ENCODE measurements around the gene ITPR1. TPM values are rescaled to one million over a fixed set of nuclear protein-coding genes. Genes with fewer than 3 reads are reported as not detected.

The ITPR1 gene
- total RNA-seq, 1 experiment from 2014 or later = 7.5 TPM

DNA sequence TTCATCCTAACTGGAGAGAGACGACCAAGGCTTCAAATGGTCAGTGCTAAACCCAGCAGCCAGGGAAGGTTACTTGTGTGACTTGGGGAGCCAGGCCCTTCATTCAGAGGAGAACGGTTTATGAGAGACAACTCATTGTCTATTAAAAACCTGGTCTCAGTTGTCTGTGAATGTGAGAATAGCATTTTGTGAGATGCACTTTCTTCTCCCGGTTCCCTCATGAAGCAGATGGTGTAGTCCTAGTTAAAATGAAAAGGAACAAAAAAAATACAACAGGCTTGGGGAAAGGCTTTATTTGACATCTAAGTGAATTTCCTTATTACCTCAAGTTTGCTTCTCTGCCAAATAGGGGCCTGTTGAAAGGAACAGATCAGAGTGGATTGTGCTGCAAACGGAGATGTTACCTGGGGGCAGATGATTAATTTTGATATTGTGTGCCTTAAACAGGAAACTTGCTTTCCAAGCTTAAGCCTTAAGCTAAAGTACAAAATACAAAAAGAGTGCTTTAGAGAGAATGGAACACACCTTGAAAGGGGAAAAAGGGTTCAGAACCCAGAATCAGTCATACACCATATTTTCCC lies 283.3 kb downstream of the ITPR1 start:
- peak; percentile 47 for DNase-seq (ENCODE audit: unreplicated experiment)
- CTCF ChIA-PET = interaction anchor here (0.6 to 1.2 kb wide), 2 partner anchors 34 to 283 kb away, joined by 3 read pairs; no protein-coding TSS in a partner anchor
- Mint-ChIP-seq H3K36me3 (ENCODE audit: insufficient read depth, unreplicated experiment) (no peaks in the 10 kb centered on the region), H3K9me3 (ENCODE audit: unreplicated experiment) (no peaks in the 10 kb centered on the region), H3K4me3 (ENCODE audit: unreplicated experiment) (no peak overlapping the region), H3K4me1 (ENCODE audit: insufficient read depth, unreplicated experiment) (peaks cover 11% of the 10 kb centered on the region), H3K27ac (ENCODE audit: low read depth, unreplicated experiment) (peak overlapping the region; percentile 80), H3K27me3 (ENCODE audit: insufficient read depth, unreplicated experiment) (no peaks in the 10 kb centered on the region)
- BruUV-seq (replicated peaks) = no TSS peak
- intact Hi-C loops (cut with micrococcal nuclease) = no loop called here
- POLR2A ChIA-PET = interaction anchor here (0.7 to 4.2 kb wide), 7 partner anchors 25 to 296 kb away, joined by 3 to 16 read pairs (median 5); partner anchors contain the start of gene BHLHE40
- TF ChIP-seq, protein P1, sequence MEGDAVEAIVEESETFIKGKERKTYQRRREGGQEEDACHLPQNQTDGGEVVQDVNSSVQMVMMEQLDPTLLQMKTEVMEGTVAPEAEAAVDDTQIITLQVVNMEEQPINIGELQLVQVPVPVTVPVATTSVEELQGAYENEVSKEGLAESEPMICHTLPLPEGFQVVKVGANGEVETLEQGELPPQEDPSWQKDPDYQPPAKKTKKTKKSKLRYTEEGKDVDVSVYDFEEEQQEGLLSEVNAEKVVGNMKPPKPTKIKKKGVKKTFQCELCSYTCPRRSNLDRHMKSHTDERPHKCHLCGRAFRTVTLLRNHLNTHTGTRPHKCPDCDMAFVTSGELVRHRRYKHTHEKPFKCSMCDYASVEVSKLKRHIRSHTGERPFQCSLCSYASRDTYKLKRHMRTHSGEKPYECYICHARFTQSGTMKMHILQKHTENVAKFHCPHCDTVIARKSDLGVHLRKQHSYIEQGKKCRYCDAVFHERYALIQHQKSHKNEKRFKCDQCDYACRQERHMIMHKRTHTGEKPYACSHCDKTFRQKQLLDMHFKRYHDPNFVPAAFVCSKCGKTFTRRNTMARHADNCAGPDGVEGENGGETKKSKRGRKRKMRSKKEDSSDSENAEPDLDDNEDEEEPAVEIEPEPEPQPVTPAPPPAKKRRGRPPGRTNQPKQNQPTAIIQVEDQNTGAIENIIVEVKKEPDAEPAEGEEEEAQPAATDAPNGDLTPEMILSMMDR (IDR thresholded peaks at IDR 0.05; ENCODE audit: unreplicated experiment) = no peak

DNA sequence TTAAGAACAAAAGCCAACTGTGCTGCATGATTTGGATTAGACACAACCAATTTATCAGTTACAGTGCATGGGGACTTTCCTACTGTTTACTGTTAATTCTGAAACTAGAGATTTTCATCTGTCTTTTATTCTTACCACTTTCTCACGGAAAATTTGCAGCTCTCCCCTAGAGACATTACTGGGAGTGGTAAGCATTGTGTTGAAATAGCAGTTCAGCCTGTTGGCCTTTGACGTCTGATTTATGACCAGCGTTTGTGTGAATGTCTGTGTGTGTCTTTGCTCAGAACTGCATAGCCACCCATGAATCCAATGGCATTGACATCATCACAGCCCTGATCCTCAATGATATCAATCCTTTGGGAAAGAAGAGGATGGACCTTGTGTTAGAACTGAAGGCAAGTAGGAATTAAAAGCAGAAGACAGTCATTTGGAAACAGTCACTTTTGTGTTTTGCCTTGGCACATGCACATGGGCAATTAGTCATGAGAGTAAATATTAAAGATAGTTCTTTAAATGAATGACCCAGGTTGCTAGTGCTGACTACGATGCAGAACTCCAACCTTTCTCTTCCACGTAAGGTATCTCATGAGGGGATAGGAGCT lies 283.9 kb downstream of the ITPR1 start:
- CTCF ChIA-PET = interaction anchor here (0.7 to 1.2 kb wide), 5 partner anchors 8 to 282 kb away, joined by 3 to 5 read pairs (median 3); no protein-coding TSS in a partner anchor
- Mint-ChIP-seq H3K27me3 (ENCODE audit: insufficient read depth, unreplicated experiment) (no peaks in the 10 kb centered on the region), H3K9me3 (ENCODE audit: unreplicated experiment) (no peaks in the 10 kb centered on the region), H3K36me3 (ENCODE audit: insufficient read depth, unreplicated experiment) (no peaks in the 10 kb centered on the region), H3K27ac (ENCODE audit: low read depth, unreplicated experiment) (peak overlapping the region; percentile 80), H3K4me3 (ENCODE audit: unreplicated experiment) (no peak overlapping the region), H3K4me1 (ENCODE audit: insufficient read depth, unreplicated experiment) (peaks cover 11% of the 10 kb centered on the region)
- intact Hi-C loops (cut with micrococcal nuclease) = no loop called here
- TF ChIP-seq, protein P1 (IDR thresholded peaks at IDR 0.05; ENCODE audit: unreplicated experiment) = no peak
- POLR2A ChIA-PET = interaction anchor here (0.5 to 4.2 kb wide), 10 partner anchors 11 to 295 kb away, joined by 3 to 16 read pairs (median 4); partner anchors contain the start of gene BHLHE40
- BruUV-seq (replicated peaks) = no TSS peak
- DNase-seq (ENCODE audit: unreplicated experiment) = peak; percentile 79

DNA sequence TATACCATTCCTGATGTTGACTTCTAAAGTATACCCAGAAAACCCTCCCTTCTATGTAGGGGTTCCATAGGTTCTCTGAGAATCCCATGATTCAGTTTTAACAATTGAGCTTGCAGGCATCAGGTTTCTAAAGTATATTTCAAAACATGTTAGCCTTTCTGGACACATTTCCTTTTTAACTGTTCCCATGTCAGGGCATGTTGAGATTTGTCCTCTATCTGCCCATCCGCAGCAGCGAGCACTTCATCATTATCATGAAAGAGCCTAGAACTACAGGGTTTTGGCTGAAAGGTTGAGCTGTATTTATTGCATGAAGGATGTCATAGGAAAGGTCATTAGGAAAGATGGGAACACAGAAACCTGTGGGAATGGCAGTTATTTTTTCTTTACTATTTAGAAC lies 285.0 kb downstream of the ITPR1 start:
- POLR2A ChIA-PET = interaction anchor here (0.7 to 4.2 kb wide), 9 partner anchors 12 to 200 kb away, joined by 3 to 16 read pairs (median 5); partner anchors contain the start of gene BHLHE40
- no peaks in the 10 kb centered on the region for H3K36me3 Mint-ChIP-seq (ENCODE audit: insufficient read depth, unreplicated experiment)
- BruUV-seq (replicated peaks) = no TSS peak
- CTCF ChIA-PET = interaction anchor here (0.8 to 1.4 kb wide), 4 partner anchors 55 to 198 kb away, joined by 3 to 5 read pairs (median 4); no protein-coding TSS in a partner anchor
- no peaks in the 10 kb centered on the region for H3K27me3 Mint-ChIP-seq (ENCODE audit: insufficient read depth, unreplicated experiment)
- peaks cover 11% of the 10 kb centered on the region for H3K4me1 Mint-ChIP-seq (ENCODE audit: insufficient read depth, unreplicated experiment)
- peak overlapping the region; percentile 80 for H3K27ac Mint-ChIP-seq (ENCODE audit: low read depth, unreplicated experiment)
- intact Hi-C loops (cut with micrococcal nuclease) = no loop called here
- no peak overlapping the region for H3K4me3 Mint-ChIP-seq (ENCODE audit: unreplicated experiment)
- no peaks in the 10 kb centered on the region for H3K9me3 Mint-ChIP-seq (ENCODE audit: unreplicated experiment)
- peak; percentile 72 for DNase-seq (ENCODE audit: unreplicated experiment)
- TF ChIP-seq, protein P1 (IDR thresholded peaks at IDR 0.05; ENCODE audit: unreplicated experiment) = no peak

DNA sequence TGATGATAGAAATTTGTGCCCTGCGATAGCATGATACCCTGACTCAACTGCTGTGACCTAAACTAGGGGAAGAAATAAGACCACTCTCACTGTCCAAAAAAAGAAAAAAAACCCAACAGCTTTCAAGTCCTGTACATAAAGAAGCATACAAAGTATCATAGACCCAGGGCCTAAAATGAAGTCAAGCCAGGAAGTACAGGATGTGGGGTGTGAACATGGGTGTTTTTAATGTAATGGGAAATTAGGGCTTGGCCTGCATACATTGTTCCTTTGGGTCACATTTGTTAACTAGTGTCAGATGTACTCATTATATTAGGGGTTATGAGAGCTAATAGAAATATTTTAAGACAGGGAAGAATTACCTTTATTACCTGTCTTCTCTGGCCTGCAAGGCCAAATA lies 285.6 kb downstream of the ITPR1 start:
- peaks cover 11% of the 10 kb centered on the region for H3K4me1 Mint-ChIP-seq (ENCODE audit: insufficient read depth, unreplicated experiment)
- no peaks in the 10 kb centered on the region for H3K36me3 Mint-ChIP-seq (ENCODE audit: insufficient read depth, unreplicated experiment)
- intact Hi-C loops (cut with micrococcal nuclease) = no loop called here
- no peak overlapping the region for H3K4me3 Mint-ChIP-seq (ENCODE audit: unreplicated experiment)
- POLR2A ChIA-PET = interaction anchor here (1.5 to 4.2 kb wide), 5 partner anchors 12 to 199 kb away, joined by 5 to 16 read pairs (median 13); partner anchors contain the start of gene BHLHE40
- BruUV-seq (replicated peaks) = no TSS peak
- H3K9me3 Mint-ChIP-seq (ENCODE audit: unreplicated experiment) = no peaks in the 10 kb centered on the region
- TF ChIP-seq, protein P1 (IDR thresholded peaks at IDR 0.05; ENCODE audit: unreplicated experiment) = no peak
- H3K27me3 Mint-ChIP-seq (ENCODE audit: insufficient read depth, unreplicated experiment) = no peaks in the 10 kb centered on the region
- no peak for DNase-seq (ENCODE audit: unreplicated experiment)
- CTCF ChIA-PET = interaction anchor here (1.4 kb wide), 1 partner anchor 67 kb away, joined by 4 read pairs; no protein-coding TSS in a partner anchor
- H3K27ac Mint-ChIP-seq (ENCODE audit: low read depth, unreplicated experiment) = peak overlapping the region; percentile 80
